Fibroblast of pulmonary artery (primary cell): ENCODE results near the gene TTC13.

Experiments used
- DNase-seq: peaks from one replicate; pipeline ENCODE4 v3.0.0-alpha.2; 2010; ENCODE audit warnings: low read depth
- H3K4me3 ChIP-seq: replicated peaks from 2 replicates; pipeline ENCODE4 v1.5.1; 2011; ENCODE audit warnings: low read depth, mild to moderate bottlenecking, control low read depth, low read length, moderate library complexity
- TF ChIP-seq, protein P1 (sequence below): IDR thresholded peaks from 2 replicates; pipeline ENCODE4 v1.5.1; 2011; ENCODE audit warnings: mild to moderate bottlenecking, control low read depth, low read length, inconsistent platforms; ENCODE audit errors: missing control alignments

The TTC13 gene

DNA sequence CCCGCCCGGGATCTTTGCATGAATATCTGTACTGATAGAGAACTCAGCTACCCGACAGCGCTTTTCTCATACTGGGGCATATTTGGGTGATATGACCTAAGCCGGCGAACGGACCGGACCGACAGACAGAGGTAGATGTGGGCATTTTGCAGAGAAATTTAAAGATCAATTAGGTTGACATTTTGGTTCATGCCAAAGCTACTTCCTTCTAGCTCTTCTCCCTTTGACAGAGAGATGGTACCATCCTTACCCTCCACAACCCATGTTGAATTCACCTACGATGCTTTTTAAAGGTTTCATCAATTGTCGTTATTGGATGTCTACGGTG lies 692 bp upstream of the TTC13 start:
- peak overlapping the region; percentile 97 for H3K4me3 ChIP-seq
- TF ChIP-seq, protein P1, sequence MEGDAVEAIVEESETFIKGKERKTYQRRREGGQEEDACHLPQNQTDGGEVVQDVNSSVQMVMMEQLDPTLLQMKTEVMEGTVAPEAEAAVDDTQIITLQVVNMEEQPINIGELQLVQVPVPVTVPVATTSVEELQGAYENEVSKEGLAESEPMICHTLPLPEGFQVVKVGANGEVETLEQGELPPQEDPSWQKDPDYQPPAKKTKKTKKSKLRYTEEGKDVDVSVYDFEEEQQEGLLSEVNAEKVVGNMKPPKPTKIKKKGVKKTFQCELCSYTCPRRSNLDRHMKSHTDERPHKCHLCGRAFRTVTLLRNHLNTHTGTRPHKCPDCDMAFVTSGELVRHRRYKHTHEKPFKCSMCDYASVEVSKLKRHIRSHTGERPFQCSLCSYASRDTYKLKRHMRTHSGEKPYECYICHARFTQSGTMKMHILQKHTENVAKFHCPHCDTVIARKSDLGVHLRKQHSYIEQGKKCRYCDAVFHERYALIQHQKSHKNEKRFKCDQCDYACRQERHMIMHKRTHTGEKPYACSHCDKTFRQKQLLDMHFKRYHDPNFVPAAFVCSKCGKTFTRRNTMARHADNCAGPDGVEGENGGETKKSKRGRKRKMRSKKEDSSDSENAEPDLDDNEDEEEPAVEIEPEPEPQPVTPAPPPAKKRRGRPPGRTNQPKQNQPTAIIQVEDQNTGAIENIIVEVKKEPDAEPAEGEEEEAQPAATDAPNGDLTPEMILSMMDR = no peak
- DNase-seq = no peak

- DNase-seq = peak; percentile 8
- H3K4me3 ChIP-seq = peak overlapping the region; percentile 97
- TF ChIP-seq, protein P1 = no peak
Observed at GRCh38 chr1:230977761-230978490, 735 bp downstream of the TTC13 start.

GRCh38 chr1:230976825-230977747 lies 1.6 kb downstream of the TTC13 start:
- TF ChIP-seq, protein P1 = no peak
- DNase-seq = no peak
- H3K4me3 ChIP-seq = no peak overlapping the region

DNA sequence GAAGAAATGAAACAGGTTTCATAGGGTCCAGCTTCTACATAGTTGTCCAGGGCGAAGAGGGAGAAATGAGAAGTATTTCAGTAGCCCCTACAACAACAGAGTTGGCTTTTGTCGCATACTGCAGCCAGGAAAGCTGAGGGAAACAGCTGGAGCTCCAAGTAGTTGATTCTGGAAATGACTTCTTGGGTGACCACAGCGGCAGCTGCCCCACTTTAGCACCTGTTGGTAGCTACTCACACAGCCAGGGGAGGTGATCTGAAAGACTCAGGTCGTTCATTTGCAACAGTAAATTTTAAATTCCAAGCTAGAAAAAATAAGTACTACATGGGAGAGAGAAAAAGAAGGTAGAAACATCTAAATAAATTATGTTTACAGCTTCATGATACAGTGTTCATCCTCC lies 2.3 kb downstream of the TTC13 start:
- H3K4me3 ChIP-seq = no peak overlapping the region
- TF ChIP-seq, protein P1 = no peak

DNA sequence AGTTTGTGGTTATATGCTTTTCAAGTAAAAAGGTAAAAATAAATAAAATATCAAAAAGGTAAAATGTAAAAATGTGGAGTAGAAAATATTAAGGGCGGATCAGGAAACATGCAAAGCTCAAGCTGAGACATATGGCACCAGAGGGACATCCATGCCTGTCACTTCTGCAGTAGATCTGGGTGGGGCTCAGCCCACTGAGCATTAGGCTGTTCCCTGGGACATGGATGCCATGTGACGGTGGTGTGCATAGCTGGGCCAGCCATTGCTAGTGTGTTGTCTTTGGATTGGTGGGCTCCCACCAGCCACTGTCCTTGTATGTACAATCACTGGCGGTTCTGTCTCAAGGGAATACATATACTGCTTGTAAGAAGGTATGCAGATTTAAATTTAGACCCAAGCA lies 3.0 kb downstream of the TTC13 start:
- TF ChIP-seq, protein P1 = no peak
- no peak overlapping the region for H3K4me3 ChIP-seq
- DNase-seq = no peak

More for the DNA sequence above, 2.3 kb downstream of the TTC13 start:
- no peak for DNase-seq

DNA sequence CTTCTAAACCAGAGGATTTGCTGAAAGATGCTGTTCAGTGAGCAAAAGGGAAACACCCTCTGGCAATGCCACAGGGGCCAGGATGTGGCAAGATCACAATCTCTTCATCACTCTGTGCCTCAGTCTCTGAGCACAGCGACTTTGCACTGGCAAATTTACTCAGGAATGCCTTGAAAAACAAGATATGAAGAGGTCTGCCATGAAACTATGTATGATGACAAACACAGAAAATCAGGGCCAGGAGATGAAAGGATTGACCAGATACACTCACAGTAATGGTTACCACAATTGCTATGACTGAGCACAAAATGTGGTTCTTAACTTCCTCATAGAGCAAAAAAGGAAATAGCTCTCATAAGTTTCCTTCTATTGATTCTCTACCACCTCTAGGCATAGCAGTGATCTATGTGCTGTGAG lies 5.8 kb downstream of the TTC13 start:
- TF ChIP-seq, protein P1 = no peak
- DNase-seq = no peak
- no peak overlapping the region for H3K4me3 ChIP-seq
